ENCODE results near the gene GPC5.
A peak's percentile ranks its signal among the peaks of the same experiment; 100 is the strongest.

GPC5 gene

DNA sequence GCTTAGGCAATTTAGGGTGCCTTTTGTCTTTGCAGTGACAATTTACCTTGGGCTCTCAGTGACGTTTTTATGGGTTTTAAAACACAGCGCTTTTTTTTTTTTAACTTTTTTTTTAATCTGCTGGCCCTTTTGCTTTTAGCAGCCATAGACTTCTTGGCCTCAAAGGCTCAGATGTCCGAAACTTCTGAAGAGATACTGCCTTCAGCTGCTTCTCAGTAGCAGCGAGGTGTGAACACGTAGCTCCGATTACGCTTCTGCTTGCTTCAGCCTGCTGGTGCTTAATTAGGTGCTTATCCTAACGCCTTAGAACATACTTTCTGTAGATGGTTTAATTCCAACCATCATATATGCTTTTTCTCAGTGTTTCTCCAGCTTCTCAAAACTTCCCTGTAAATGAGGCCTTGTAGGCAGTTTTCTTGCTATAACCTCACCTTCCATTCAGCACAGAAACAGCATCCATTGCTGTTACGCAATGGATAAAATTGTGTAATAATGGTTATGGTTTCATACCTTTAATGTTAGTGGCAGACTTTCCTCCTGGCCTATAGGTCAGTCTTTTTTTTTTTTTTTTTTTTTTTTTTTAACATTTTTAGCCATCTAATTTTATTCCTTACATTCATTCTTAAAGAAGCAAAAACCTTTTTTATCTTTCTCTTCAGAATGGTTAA is 723.9 kb downstream of the GPC5 start:
- no peak overlapping the region for H3K4me3 ChIP-seq (ENCODE audit: low read depth, low read length)
- H3K36me3 ChIP-seq (ENCODE audit: insufficient read depth, low read length) = no peaks in the 10 kb centered on the region
- H3K4me1 ChIP-seq (ENCODE audit: control insufficient read depth, insufficient read depth, low read length, unreplicated experiment) = no peaks in the 10 kb centered on the region
- H3K79me2 ChIP-seq (ENCODE audit: control insufficient read depth, insufficient read depth, low read length, unreplicated experiment) = no peaks in the 10 kb centered on the region
- H3K27ac ChIP-seq (ENCODE audit: low read depth, low read length) = no peak overlapping the region
- H2AFZ ChIP-seq (ENCODE audit: low read length, unreplicated experiment) = no peak overlapping the region
- no peaks in the 10 kb centered on the region for H3K27me3 ChIP-seq (ENCODE audit: insufficient read depth, low read length)

DNA sequence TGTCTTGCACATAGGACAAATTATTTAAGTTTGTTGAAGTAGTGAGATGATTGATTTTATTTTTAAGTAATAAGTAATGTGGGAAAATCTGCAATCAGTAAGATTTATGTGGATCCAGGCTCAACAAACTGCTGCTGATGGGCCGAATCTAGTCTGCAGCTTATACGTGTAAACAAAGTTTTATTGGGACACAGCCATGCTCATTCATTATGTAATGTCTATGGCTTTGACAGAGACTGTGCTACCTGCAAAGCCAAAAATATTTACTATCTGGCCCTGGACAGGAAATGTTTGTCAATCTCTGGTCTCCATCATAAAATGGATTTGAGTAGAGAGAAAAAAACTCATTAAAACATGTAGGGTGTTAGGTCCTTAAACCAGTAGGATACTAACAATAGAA is 728.0 kb downstream of the GPC5 start:
- no peaks in the 10 kb centered on the region for H3K27me3 ChIP-seq (ENCODE audit: insufficient read depth, low read length)
- no peak overlapping the region for H3K27ac ChIP-seq (ENCODE audit: low read depth, low read length)
- H3K4me1 ChIP-seq (ENCODE audit: control insufficient read depth, insufficient read depth, low read length, unreplicated experiment) = no peaks in the 10 kb centered on the region
- H3K79me2 ChIP-seq (ENCODE audit: control insufficient read depth, insufficient read depth, low read length, unreplicated experiment) = no peaks in the 10 kb centered on the region
- no peaks in the 10 kb centered on the region for H3K36me3 ChIP-seq (ENCODE audit: insufficient read depth, low read length)
- no peak overlapping the region for H3K4me3 ChIP-seq (ENCODE audit: low read depth, low read length)
- no peak overlapping the region for H2AFZ ChIP-seq (ENCODE audit: low read length, unreplicated experiment)

DNA sequence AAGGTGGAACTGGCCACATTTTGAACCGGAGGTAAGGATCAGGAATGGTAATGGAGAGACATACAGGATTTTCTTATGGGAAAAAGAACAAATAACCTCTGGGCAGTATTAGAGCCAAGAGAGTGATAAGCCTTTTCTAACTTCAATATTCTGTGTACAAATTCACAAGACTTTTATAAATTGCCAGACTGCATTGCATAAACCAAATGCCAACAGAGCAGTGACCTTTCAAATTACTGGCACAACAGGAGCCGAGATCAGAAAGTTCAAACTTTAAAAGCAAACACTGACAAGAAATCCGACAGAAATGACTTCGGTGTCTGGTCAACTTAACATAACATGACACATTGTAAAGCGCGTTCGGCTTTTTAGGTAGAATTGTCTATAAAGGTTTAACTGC is 737.1 kb downstream of the GPC5 start:
- Histone ChIP-seq H2AFZ (ENCODE audit: low read length, unreplicated experiment) (no peak overlapping the region), H3K27me3 (ENCODE audit: insufficient read depth, low read length) (no peaks in the 10 kb centered on the region), H3K4me1 (ENCODE audit: control insufficient read depth, insufficient read depth, low read length, unreplicated experiment) (peaks cover 4% of the 10 kb centered on the region), H3K27ac (ENCODE audit: low read depth, low read length) (no peak overlapping the region), H3K79me2 (ENCODE audit: control insufficient read depth, insufficient read depth, low read length, unreplicated experiment) (no peaks in the 10 kb centered on the region), H3K4me3 (ENCODE audit: low read depth, low read length) (no peak overlapping the region), H3K36me3 (ENCODE audit: insufficient read depth, low read length) (no peaks in the 10 kb centered on the region)

DNA sequence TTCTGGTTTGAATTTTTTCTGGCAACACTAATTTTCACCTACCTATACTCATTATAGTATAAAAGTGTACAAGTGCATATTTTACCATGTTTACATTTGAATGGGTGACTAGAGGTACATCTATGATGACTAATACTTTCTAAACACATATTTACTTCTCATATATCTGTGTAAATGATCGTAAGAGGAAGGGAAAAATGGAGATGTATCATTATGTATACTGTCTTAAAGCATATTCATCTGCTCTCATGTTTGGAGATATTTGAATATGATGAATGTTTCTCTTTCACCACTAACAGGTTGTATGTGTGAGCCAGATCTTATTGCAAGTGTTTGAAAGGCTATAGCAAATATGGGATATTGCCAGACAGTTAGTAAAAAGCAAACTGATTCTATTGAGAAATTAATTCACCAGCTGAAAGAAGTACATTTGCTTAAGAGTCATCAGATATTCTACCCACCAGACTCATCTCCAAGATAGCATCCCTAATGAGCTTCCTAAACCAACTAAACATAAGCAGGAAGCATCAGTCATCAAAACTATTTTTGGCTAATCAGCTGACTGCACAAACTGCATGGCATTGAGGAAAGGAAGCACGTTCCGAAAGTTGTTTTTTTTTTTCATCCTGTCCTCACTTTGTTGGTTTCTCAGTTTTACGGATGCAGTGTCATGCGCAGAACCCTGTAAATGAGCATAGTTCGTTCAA is 738.2 kb downstream of the GPC5 start:
- H3K4me1 ChIP-seq (ENCODE audit: control insufficient read depth, insufficient read depth, low read length, unreplicated experiment) = peaks cover 4% of the 10 kb centered on the region
- no peak overlapping the region for H3K27ac ChIP-seq (ENCODE audit: low read depth, low read length)
- no peaks in the 10 kb centered on the region for H3K79me2 ChIP-seq (ENCODE audit: control insufficient read depth, insufficient read depth, low read length, unreplicated experiment)
- H3K27me3 ChIP-seq (ENCODE audit: insufficient read depth, low read length) = no peaks in the 10 kb centered on the region
- no peak overlapping the region for H2AFZ ChIP-seq (ENCODE audit: low read length, unreplicated experiment)
- no peaks in the 10 kb centered on the region for H3K36me3 ChIP-seq (ENCODE audit: insufficient read depth, low read length)
- H3K4me3 ChIP-seq (ENCODE audit: low read depth, low read length) = no peak overlapping the region

DNA sequence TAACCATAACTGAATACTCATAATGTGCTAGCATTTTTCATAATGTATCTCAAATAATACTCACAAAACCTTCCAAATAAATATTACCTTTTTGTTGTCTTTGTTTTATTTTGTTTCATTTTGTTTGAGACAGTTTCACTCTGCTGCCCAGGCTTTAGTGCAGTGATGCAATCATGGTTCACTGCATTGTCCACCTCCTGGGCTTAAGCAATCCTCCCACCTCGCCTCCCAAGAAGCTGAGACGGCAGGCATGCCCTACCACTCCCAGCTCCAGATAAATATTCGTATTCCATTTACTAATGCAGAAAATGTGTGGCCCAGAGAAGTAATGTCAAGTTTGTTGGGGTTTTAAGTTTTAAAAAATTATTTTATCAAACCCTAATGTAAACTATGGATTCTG is 739.1 kb downstream of the GPC5 start:
- H3K27ac ChIP-seq (ENCODE audit: low read depth, low read length) = no peak overlapping the region
- H3K4me3 ChIP-seq (ENCODE audit: low read depth, low read length) = no peak overlapping the region
- no peaks in the 10 kb centered on the region for H3K27me3 ChIP-seq (ENCODE audit: insufficient read depth, low read length)

DNA sequence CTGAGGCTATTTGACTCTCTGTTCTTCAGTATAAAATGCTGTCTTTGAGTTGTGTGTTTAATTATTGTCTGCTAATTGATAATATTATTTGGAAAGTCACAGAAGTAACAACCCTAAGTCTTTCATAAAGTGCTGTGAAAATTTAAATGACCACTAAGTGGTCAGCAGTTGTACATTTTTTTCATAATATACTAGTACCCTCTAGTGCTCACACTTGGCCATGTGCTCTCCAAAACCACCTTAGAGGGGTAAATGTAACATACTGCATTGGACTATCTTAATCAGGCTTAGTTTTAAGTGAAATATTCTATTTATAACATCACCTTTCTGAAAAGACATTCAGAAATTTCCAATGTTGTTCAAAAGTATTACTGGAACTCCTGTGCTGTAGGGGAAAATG is 745.3 kb downstream of the GPC5 start:
- Histone ChIP-seq H2AFZ (ENCODE audit: low read length, unreplicated experiment) (no peak overlapping the region), H3K27me3 (ENCODE audit: insufficient read depth, low read length) (no peaks in the 10 kb centered on the region), H3K79me2 (ENCODE audit: control insufficient read depth, insufficient read depth, low read length, unreplicated experiment) (no peaks in the 10 kb centered on the region), H3K36me3 (ENCODE audit: insufficient read depth, low read length) (no peaks in the 10 kb centered on the region), H3K4me1 (ENCODE audit: control insufficient read depth, insufficient read depth, low read length, unreplicated experiment) (no peaks in the 10 kb centered on the region), H3K4me3 (ENCODE audit: low read depth, low read length) (no peak overlapping the region), H3K27ac (ENCODE audit: low read depth, low read length) (no peak overlapping the region)

More for the DNA sequence above, 739.1 kb downstream of the GPC5 start:
- no peaks in the 10 kb centered on the region for H3K79me2 ChIP-seq (ENCODE audit: control insufficient read depth, insufficient read depth, low read length, unreplicated experiment)
- H3K36me3 ChIP-seq (ENCODE audit: insufficient read depth, low read length) = no peaks in the 10 kb centered on the region
- peaks cover 4% of the 10 kb centered on the region for H3K4me1 ChIP-seq (ENCODE audit: control insufficient read depth, insufficient read depth, low read length, unreplicated experiment)
- H2AFZ ChIP-seq (ENCODE audit: low read length, unreplicated experiment) = no peak overlapping the region

DNA sequence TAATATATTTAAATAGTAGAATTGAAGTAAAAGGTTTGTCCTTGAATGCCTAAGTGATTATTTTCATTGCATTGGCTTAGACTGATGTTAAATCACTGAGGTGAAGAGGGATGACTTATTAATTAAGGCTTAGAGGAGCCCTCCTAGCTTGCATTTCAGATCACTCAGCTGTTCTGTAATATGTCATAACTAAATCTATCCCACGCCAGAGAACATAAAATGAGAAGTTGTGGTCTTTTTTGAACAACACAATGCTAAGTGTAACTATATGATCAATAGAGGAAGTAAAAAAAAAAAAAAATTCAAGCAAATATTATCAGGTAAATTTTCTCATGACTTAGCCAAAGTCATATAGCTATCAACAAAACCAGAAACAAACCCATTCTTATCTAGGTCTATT is 752.2 kb downstream of the GPC5 start:
- Histone ChIP-seq H3K79me2 (ENCODE audit: control insufficient read depth, insufficient read depth, low read length, unreplicated experiment) (no peaks in the 10 kb centered on the region), H3K4me3 (ENCODE audit: low read depth, low read length) (no peak overlapping the region), H3K27ac (ENCODE audit: low read depth, low read length) (no peak overlapping the region), H3K27me3 (ENCODE audit: insufficient read depth, low read length) (no peaks in the 10 kb centered on the region), H3K36me3 (ENCODE audit: insufficient read depth, low read length) (no peaks in the 10 kb centered on the region), H3K4me1 (ENCODE audit: control insufficient read depth, insufficient read depth, low read length, unreplicated experiment) (no peaks in the 10 kb centered on the region), H2AFZ (ENCODE audit: low read length, unreplicated experiment) (no peak overlapping the region)

DNA sequence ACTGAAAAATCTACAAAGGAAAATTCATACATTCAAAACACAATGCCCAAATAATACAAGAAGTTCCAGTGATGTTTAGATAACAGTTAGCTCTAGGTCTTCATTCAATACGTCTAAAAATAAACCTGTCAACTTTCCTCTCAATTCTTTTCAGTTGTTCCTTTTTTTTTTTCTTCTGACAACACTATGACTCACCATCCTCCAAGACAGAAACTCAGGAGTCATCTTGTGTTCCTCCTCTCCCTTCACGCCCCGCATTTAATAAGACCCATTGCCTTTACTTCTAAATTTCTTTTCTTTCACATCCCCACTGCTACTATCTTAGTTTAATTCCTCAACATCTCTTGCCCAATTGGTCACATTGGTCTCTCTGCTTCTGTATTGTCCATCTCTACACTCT is 759.9 kb downstream of the GPC5 start:
- H3K79me2 ChIP-seq (ENCODE audit: control insufficient read depth, insufficient read depth, low read length, unreplicated experiment) = no peaks in the 10 kb centered on the region
- no peak overlapping the region for H3K4me3 ChIP-seq (ENCODE audit: low read depth, low read length)
- no peaks in the 10 kb centered on the region for H3K36me3 ChIP-seq (ENCODE audit: insufficient read depth, low read length)
- H2AFZ ChIP-seq (ENCODE audit: low read length, unreplicated experiment) = peak overlapping the region; percentile 65
- no peaks in the 10 kb centered on the region for H3K27me3 ChIP-seq (ENCODE audit: insufficient read depth, low read length)
- H3K27ac ChIP-seq (ENCODE audit: low read depth, low read length) = no peak overlapping the region
- peaks cover 4% of the 10 kb centered on the region for H3K4me1 ChIP-seq (ENCODE audit: control insufficient read depth, insufficient read depth, low read length, unreplicated experiment)

DNA sequence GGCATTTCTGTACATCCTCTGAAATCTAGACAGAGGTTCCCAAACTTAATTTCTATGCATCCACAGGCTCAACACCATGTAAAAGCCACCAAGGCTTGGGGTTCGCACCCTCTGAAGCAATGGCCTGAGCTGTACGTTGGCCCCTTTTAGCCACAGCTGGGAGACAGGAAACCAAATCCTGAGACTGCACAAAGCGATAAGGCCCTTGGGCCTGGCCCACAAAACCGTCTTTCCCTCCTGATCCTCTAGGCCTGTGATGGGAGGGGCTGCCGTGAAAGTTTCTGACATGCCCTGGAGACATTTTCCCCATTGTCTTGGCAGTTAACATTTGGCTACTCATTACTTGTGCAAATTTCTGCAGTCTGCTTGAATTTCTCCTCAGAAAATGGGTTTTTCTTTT is 766.4 kb downstream of the GPC5 start:
- Histone ChIP-seq H3K36me3 (ENCODE audit: insufficient read depth, low read length) (no peaks in the 10 kb centered on the region), H3K27me3 (ENCODE audit: insufficient read depth, low read length) (no peaks in the 10 kb centered on the region), H2AFZ (ENCODE audit: low read length, unreplicated experiment) (no peak overlapping the region), H3K4me3 (ENCODE audit: low read depth, low read length) (no peak overlapping the region), H3K79me2 (ENCODE audit: control insufficient read depth, insufficient read depth, low read length, unreplicated experiment) (no peaks in the 10 kb centered on the region), H3K4me1 (ENCODE audit: control insufficient read depth, insufficient read depth, low read length, unreplicated experiment) (no peaks in the 10 kb centered on the region), H3K27ac (ENCODE audit: low read depth, low read length) (no peak overlapping the region)

DNA sequence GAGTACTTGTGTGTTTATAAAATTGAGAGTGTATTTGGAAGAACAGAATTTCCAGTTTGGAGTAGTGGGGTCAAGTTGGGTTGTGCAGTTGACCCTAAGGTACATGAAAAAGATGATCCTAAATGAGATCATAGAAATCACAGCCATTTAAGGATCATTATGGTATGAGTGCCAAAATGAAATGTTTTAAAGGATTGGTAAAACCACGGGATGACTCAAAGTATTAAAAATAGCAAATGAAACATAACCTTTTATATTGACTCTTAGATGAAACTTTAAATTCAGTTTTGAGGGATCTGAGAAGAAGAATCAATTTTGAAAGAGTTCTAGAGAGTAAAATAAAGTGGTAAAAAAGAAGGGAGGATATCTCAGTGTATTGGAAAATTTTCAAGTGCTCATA is 773.8 kb downstream of the GPC5 start:
- Histone ChIP-seq H3K36me3 (ENCODE audit: insufficient read depth, low read length) (no peaks in the 10 kb centered on the region), H3K4me3 (ENCODE audit: low read depth, low read length) (no peak overlapping the region), H3K27ac (ENCODE audit: low read depth, low read length) (peak overlapping the region; percentile 19; the same call in 1 of the 2 replicates), H3K27me3 (ENCODE audit: insufficient read depth, low read length) (no peaks in the 10 kb centered on the region), H2AFZ (ENCODE audit: low read length, unreplicated experiment) (no peak overlapping the region), H3K4me1 (ENCODE audit: control insufficient read depth, insufficient read depth, low read length, unreplicated experiment) (peaks cover 4% of the 10 kb centered on the region), H3K79me2 (ENCODE audit: control insufficient read depth, insufficient read depth, low read length, unreplicated experiment) (no peaks in the 10 kb centered on the region)

DNA sequence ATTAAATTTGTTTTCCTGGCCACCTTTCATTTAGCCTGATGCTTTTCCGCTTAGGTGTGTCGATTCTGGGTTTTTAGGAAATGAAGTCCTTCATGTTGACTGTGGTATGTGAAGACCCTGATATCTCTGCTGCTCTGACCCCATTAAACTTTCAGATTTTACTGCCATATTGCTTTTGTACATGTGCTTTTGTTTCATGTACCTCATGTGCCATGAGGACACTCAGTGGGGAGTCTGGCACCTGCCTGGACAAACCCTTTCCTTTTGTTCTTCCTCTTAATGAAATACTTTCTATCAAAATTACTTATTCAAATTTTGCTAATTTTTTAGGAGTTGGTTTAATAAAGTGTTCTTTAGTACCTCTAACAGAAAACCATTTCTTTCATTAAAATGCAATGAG is 774.8 kb downstream of the GPC5 start:
- no peaks in the 10 kb centered on the region for H3K36me3 ChIP-seq (ENCODE audit: insufficient read depth, low read length)
- no peak overlapping the region for H3K4me3 ChIP-seq (ENCODE audit: low read depth, low read length)
- H3K27ac ChIP-seq (ENCODE audit: low read depth, low read length) = no peak overlapping the region
- H3K4me1 ChIP-seq (ENCODE audit: control insufficient read depth, insufficient read depth, low read length, unreplicated experiment) = peaks cover 4% of the 10 kb centered on the region
- no peaks in the 10 kb centered on the region for H3K79me2 ChIP-seq (ENCODE audit: control insufficient read depth, insufficient read depth, low read length, unreplicated experiment)
- H2AFZ ChIP-seq (ENCODE audit: low read length, unreplicated experiment) = no peak overlapping the region
- no peaks in the 10 kb centered on the region for H3K27me3 ChIP-seq (ENCODE audit: insufficient read depth, low read length)

All from ACC112 (cell line).